ENCODE results near the gene TTC16.

DNA sequence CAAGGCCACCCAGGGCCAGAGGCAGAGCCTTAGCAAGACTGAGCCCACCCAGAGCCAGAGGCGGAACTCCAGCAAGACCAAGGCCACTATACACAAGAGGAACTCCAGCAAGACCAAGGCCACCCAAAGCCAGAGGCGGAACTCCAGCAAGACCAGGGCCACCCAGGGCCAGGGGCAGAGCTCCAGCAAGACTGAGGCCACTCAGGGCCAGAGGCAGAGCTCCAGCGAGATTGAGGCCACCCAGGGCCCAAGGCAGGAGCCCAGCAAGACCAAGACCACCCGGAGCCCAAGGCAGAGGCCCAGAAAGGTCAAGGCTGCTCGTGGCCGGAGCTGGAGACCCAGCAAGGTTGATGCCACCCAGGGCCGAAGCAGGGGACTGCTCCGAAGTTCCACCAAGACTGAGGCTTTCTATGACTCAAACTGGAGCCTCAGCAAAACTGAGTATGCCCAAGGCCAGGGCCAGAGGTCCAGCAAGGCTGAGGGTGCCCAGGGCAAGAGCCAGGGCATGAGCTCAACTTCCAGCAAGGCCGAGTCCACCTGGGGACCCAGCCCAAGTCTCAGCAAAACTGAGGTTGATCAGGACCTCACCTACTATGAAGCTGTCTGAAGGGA is 15.0 kb downstream of the TTC16 start:
- TF ChIP-seq TAF1 (IDR thresholded peaks at IDR 0.05; ENCODE audit: low read depth, low read length) (no peak), POLR2AphosphoS5 (IDR thresholded peaks at IDR 0.05; ENCODE audit: low read depth, low read length) (no peak), POLR2A (IDR thresholded peaks at IDR 0.05; ENCODE audit: low read depth, low read length) (no peak)

All from GM12891 (cell line).